Thoracic aorta (tissue), 2 donors: Measurements from ENCODE around the gene CRAT. TPM values are rescaled to one million over a fixed set of nuclear protein-coding genes. Genes with fewer than 3 reads are reported as not detected.

ENCODE experiments used
- ATAC-seq: fragments of 150-250 bp; one replicate; pipeline ENCODE4 v1.8.0; 2017; ENCODE audit warnings: low read depth; ENCODE audit not compliant: insufficient number of reproducible peaks, low FRiP score
- DNase-seq: peaks from one replicate; pipeline ENCODE4 v3.0.0-alpha.2; 2020; ENCODE audit warnings: low spot score
- H3K27ac ChIP-seq, 2 donors: fragments of 200-600 bp; sonication (generic); 1 replicate in 1 of 2; 2 replicates in 1 of 2; pipeline ENCODE4 v1.5.1; 2016; ENCODE audit warnings: mild to moderate bottlenecking in 2 of 2, moderate library complexity in 2 of 2
- H3K27me3 ChIP-seq: fragments of 200-600 bp; sonication (generic); replicated peaks from 2 replicates; pipeline ENCODE4 v1.6.0; 2016; ENCODE audit warnings: mild to moderate bottlenecking; ENCODE audit not compliant: insufficient read depth
- H3K36me3 ChIP-seq: fragments of 200-600 bp; sonication (generic); one replicate; pipeline ENCODE4 v1.5.1; 2016
- H3K4me1 ChIP-seq, 2 donors: fragments of 200-600 bp; sonication (generic); 1 replicate in 1 of 2; 2 replicates in 1 of 2; pipeline versions ENCODE4 v1.5.1 to v1.6.0; 2016; ENCODE audit warnings: low read depth in 2 of 2, mild to moderate bottlenecking in 1 of 2; ENCODE audit not compliant: control insufficient read depth in 1 of 2
- H3K4me3 ChIP-seq: fragments of 200-600 bp; sonication (generic); 2 replicates; pipeline ENCODE4 v1.5.1; 2016; ENCODE audit warnings: mild to moderate bottlenecking
- H3K9me3 ChIP-seq: fragments of 200-600 bp; sonication (generic); 2 replicates; pipeline ENCODE4 v1.5.1; 2016
- CTCF ChIP-seq: fragments of 200-600 bp; sonication (generic); IDR thresholded peaks from one replicate; pipeline ENCODE4 v1.5.1; 2019; ENCODE audit warnings: antibody characterized with exemption
- total RNA-seq, 2 donors: library from RNA; depleted of rRNA; stranded (reverse); fragments of >200 nt; gene quantifications; one replicate each; pipeline versions ENCODE4 v1.1.0 to v1.2.3, GENCODE V29; 2016

CRAT gene
- total RNA-seq, 2 donors from 2014 or later: 57.8 to 102 TPM

GRCh38 chr9:129052592-129052991 is 58.0 kb downstream of the CRAT start:
- no peak for TF ChIP-seq CTCF
- no peak for DNase-seq
- H3K9me3 ChIP-seq: no peaks in the 10 kb centered on the region
- H3K27ac ChIP-seq: no peak overlapping the region
- H3K4me1 ChIP-seq: no peaks in the 10 kb centered on the region
- H3K27me3 ChIP-seq: no peaks in the 10 kb centered on the region
- no peak for ATAC-seq
- H3K4me3 ChIP-seq: no peak overlapping the region
- H3K36me3 ChIP-seq: peaks cover 29% of the 10 kb centered on the region

Other genes starting within 250 kb of the CRAT start
- 10 to 100 TPM in 1 of 2 donors, 1 to 10 TPM in 1; 5.4 to 14.2 TPM for gene KYAT1, start 228.8 kb downstream of the CRAT start, total RNA-seq
- gene LRRC8A, start 228.7 kb downstream of the CRAT start, total RNA-seq: 100 to 1,000 TPM; 125 to 161 TPM
- gene PHYHD1, start 189.8 kb downstream of the CRAT start, total RNA-seq: 10 to 100 TPM; 21.1 to 36.3 TPM
- 10 to 100 TPM; 10.6 to 17.6 TPM for gene DOLK, start 163.2 kb downstream of the CRAT start, total RNA-seq
- 100 to 1,000 TPM in 1 of 2 donors, 10 to 100 TPM in 1; 75.7 to 106 TPM for gene NUP188, start 163.1 kb downstream of the CRAT start, total RNA-seq
- gene SH3GLB2, start 82.5 kb downstream of the CRAT start, total RNA-seq: 100 to 1,000 TPM; 101 to 184 TPM
- gene MIGA2, start 74.2 kb downstream of the CRAT start, total RNA-seq: 10 to 100 TPM; 30.3 to 31.3 TPM
- 1 to 10 TPM; 3.4 to 9.7 TPM for gene DOLPP1, start 29.7 kb downstream of the CRAT start, total RNA-seq
- 10 to 100 TPM; 72.2 to 93.3 TPM for gene PTPA, start 622 bp upstream of the CRAT start, total RNA-seq
- gene IER5L, start 67.5 kb upstream of the CRAT start, total RNA-seq: 10 to 100 TPM; 65.4 to 81.2 TPM